T1000 (cell line): ENCODE data around the gene CTDSPL.
"Not testable (repeated sequence)": the region's sequence is repeated elsewhere in the genome, so short reads cannot be mapped to it uniquely, and the experiment has no call there.

ENCODE experiments used
- DNase-seq: peaks from one replicate; lab custom pipeline; 2025; ENCODE audit warnings: mixed read lengths; lab: John Stamatoyannopoulos, UW

Gene CTDSPL

GRCh38 chr3:37968813-37969595 lies 107.3 kb downstream of the CTDSPL start:
- DNase-seq: no peak

GRCh38 chr3:37969596-37970100 lies 108.0 kb downstream of the CTDSPL start:
- DNase-seq: no peak

- DNase-seq: no peak
Measured at GRCh38 chr3:37970802-37971201, 109.1 kb downstream of the CTDSPL start.

GRCh38 chr3:37971467-37971866 lies 109.8 kb downstream of the CTDSPL start:
- DNase-seq: no peak

- DNase-seq: not testable (repeated sequence)
Measured at GRCh38 chr3:37972056-37972455, 110.4 kb downstream of the CTDSPL start.

- no peak for DNase-seq
Measured at GRCh38 chr3:37973246-37974054, 111.8 kb downstream of the CTDSPL start.

GRCh38 chr3:37974121-37975083 lies 112.7 kb downstream of the CTDSPL start:
- DNase-seq: no peak

GRCh38 chr3:37979541-37980461 lies 118.1 kb downstream of the CTDSPL start:
- no peak for DNase-seq

GRCh38 chr3:37980462-37981347 lies 119.0 kb downstream of the CTDSPL start:
- DNase-seq: no peak

- DNase-seq: no peak
Measured at GRCh38 chr3:37981348-37981664, 119.6 kb downstream of the CTDSPL start.

- no peak for DNase-seq
Measured at GRCh38 chr3:37982331-37982730, 120.7 kb downstream of the CTDSPL start.

GRCh38 chr3:37984051-37984450 lies 122.4 kb downstream of the CTDSPL start:
- no peak for DNase-seq

GRCh38 chr3:37984596-37984995 lies 122.9 kb downstream of the CTDSPL start:
- DNase-seq: no peak

- DNase-seq: no peak
Measured at GRCh38 chr3:37985637-37986320, 124.1 kb downstream of the CTDSPL start.

- DNase-seq: no peak
Measured at GRCh38 chr3:37986479-37987314, 125.0 kb downstream of the CTDSPL start.

GRCh38 chr3:37987315-37987697 lies 125.6 kb downstream of the CTDSPL start:
- no peak for DNase-seq

- no peak for DNase-seq
Measured at GRCh38 chr3:37987751-37988179, 126.1 kb downstream of the CTDSPL start.

GRCh38 chr3:37988376-37988775 lies 126.7 kb downstream of the CTDSPL start:
- not testable (repeated sequence) for DNase-seq
